Measurements from ENCODE around the gene MACF1. TPM values are rescaled to one million over a fixed set of nuclear protein-coding genes. Genes with fewer than 3 reads are reported as not detected.

MACF1 gene
- total and polyA plus RNA-seq, 2 of the 13 experiments (the other 11 are each of a cell fraction or from before 2014, with no cell fraction given) = 36.7 to 65.4 TPM

DNA sequence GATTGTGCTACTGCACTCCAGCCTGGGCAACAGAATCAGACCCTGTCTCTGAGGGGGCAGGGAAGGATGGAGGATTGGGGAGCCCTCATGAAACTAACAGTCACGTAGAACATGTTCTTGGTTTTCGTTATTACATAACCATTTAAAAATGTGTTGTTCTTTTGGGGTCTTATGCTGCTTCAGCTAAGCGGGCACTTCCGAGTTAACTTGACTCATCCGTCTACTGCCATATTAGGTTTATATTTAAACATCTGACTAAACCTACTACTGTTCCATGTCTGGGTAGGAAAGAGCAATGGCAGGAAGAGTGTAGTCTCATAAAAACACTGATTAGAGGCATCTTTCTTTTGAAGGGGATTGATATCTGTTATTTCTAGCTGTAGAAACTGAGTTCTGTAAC lies 227.4 kb downstream of the MACF1 start (continued):
- no peak for TF ChIP-seq ZNF619 (CRISPR knock-in tag; IDR thresholded peaks at IDR 0.05)
- no peak for TF ChIP-seq ZFP36L2 (CRISPR knock-in tag; IDR thresholded peaks at IDR 0.05)
- no peak for TF ChIP-seq FLYWCH1 (CRISPR knock-in tag; IDR thresholded peaks at IDR 0.05)
- TF ChIP-seq ATF7 (IDR thresholded peaks at IDR 0.05) = no peak
- TF ChIP-seq ATF7 (CRISPR knock-in tag; IDR thresholded peaks at IDR 0.05) = no peak
- no peak for TF ChIP-seq PAF1 (CRISPR knock-in tag; IDR thresholded peaks at IDR 0.05)
- TF ChIP-seq, protein P1, sequence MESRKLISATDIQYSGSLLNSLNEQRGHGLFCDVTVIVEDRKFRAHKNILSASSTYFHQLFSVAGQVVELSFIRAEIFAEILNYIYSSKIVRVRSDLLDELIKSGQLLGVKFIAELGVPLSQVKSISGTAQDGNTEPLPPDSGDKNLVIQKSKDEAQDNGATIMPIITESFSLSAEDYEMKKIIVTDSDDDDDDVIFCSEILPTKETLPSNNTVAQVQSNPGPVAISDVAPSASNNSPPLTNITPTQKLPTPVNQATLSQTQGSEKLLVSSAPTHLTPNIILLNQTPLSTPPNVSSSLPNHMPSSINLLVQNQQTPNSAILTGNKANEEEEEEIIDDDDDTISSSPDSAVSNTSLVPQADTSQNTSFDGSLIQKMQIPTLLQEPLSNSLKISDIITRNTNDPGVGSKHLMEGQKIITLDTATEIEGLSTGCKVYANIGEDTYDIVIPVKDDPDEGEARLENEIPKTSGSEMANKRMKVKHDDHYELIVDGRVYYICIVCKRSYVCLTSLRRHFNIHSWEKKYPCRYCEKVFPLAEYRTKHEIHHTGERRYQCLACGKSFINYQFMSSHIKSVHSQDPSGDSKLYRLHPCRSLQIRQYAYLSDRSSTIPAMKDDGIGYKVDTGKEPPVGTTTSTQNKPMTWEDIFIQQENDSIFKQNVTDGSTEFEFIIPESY (CRISPR knock-in tag; IDR thresholded peaks at IDR 0.05) = no peak
- no peak for TF ChIP-seq ZNF10 (CRISPR knock-in tag; IDR thresholded peaks at IDR 0.05; ENCODE audit: borderline replicate concordance, low read depth)
- TF ChIP-seq, protein P2, sequence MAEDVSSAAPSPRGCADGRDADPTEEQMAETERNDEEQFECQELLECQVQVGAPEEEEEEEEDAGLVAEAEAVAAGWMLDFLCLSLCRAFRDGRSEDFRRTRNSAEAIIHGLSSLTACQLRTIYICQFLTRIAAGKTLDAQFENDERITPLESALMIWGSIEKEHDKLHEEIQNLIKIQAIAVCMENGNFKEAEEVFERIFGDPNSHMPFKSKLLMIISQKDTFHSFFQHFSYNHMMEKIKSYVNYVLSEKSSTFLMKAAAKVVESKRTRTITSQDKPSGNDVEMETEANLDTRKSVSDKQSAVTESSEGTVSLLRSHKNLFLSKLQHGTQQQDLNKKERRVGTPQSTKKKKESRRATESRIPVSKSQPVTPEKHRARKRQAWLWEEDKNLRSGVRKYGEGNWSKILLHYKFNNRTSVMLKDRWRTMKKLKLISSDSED (CRISPR knock-in tag; IDR thresholded peaks at IDR 0.05) = no peak
- TF ChIP-seq ZNF136 (CRISPR knock-in tag; IDR thresholded peaks at IDR 0.05; ENCODE audit: low read depth) = no peak

GRCh38 chr1:39434797-39435395 lies 230.4 kb downstream of the MACF1 start:
- H3K36me3 ChIP-seq (replicated peaks in 1 of 2; ENCODE audit: control insufficient read depth in 1 of 2, insufficient read depth in 2 of 2, low read length in 2 of 2) = peaks cover 25 to 85% of the 10 kb centered on the region in 2 experiments
- no peaks in the 10 kb centered on the region for H4K20me1 ChIP-seq (ENCODE audit: insufficient read depth, low read length)
- ChIA-PET POLR2A (no interaction called here), CTCF (ENCODE audit: low intra/inter-chr PET ratio, low total read pairs) (no interaction called here)
- BruUV-seq (replicated peaks) = no TSS peak
- ATAC-seq (no peak), FAIRE-seq (no peak), DNase-seq (ENCODE audit: low spot score) (no peak)
- no peak overlapping the region for H2AFZ ChIP-seq (ENCODE audit: low read length)
- H3K27me3 ChIP-seq (ENCODE audit: control insufficient read depth in 1 of 2, insufficient read depth in 2 of 2, low read length in 2 of 2) = no peaks in the 10 kb centered on the region
- no peak overlapping the region for H3K9ac ChIP-seq (ENCODE audit: insufficient read depth, low read depth, low read length)
- H3K79me2 ChIP-seq (ENCODE audit: insufficient read depth, low read length) = no peaks in the 10 kb centered on the region
- H3K9me3 ChIP-seq (ENCODE audit: low read length) = no peaks in the 10 kb centered on the region
- no peak overlapping the region for H3K4me3 ChIP-seq (replicated peaks in 1 of 3; ENCODE audit: insufficient read depth in 1 of 3, low read depth in 2 of 3, low read length in 3 of 3)
- 93% methylated on average over 3 of the region's 3 CpGs for WGBS (ENCODE audit: low lambda C conversion rate)
- no peaks in the 10 kb centered on the region for H3K4me1 ChIP-seq (ENCODE audit: insufficient read depth, low read length)
- in situ Hi-C loops (cut with HindIII; ENCODE audit: extremely low pct_ligation_motif_present, low pct_unique_long_range_greater_than_20kb) = no loop called here
- intact Hi-C loops (cut with micrococcal nuclease; ENCODE audit: unreplicated experiment) = no loop called here
- H3K27ac ChIP-seq (ENCODE audit: extremely low read length, insufficient read depth, low read length) = no peak overlapping the region
- no peak overlapping the region for H3K4me2 ChIP-seq (ENCODE audit: low read depth, low read length)
- TF ChIP-seq HIVEP1 (CRISPR knock-in tag; IDR thresholded peaks at IDR 0.05) (no peak), SPEN (CRISPR knock-in tag; IDR thresholded peaks at IDR 0.05; ENCODE audit: low read depth) (no peak), POGK (CRISPR knock-in tag; conservative IDR thresholded peaks at IDR 0.05) (no peak), XBP1 (CRISPR knock-in tag; IDR thresholded peaks at IDR 0.05) (no peak), REL (CRISPR knock-in tag; conservative IDR thresholded peaks at IDR 0.05) (no peak)
- TF ChIP-seq, protein P1 (CRISPR knock-in tag; IDR thresholded peaks at IDR 0.05) = no peak

All from HepG2 (cell line).